ENCODE measurements around the gene EPB41. TPM values are rescaled to one million over a fixed set of nuclear protein-coding genes. Genes with fewer than 3 reads are reported as not detected.

The EPB41 gene
- total and polyA plus RNA-seq, 2 of the 8 experiments (the other 6 are each of a cell fraction or from before 2014, with no cell fraction given) = 36.7 to 109 TPM

- TF ChIP-seq CHD7 (IDR thresholded peaks at IDR 0.05; ENCODE audit: insufficient replicate concordance, low read length) (no peak), CTBP2 (IDR thresholded peaks at IDR 0.05; ENCODE audit: borderline replicate concordance, insufficient read depth, insufficient read length, low read length) (no peak), CBX8 (IDR thresholded peaks at IDR 0.05; ENCODE audit: borderline replicate concordance, low read depth, low read length) (no peak), RFX5 (IDR thresholded peaks at IDR 0.05; ENCODE audit: borderline replicate concordance, low read depth, low read length) (no peak), SIN3A (conservative IDR thresholded peaks at IDR 0.05 in 1 of 2, IDR thresholded peaks at IDR 0.05 in 1 of 2; ENCODE audit: low read depth in 1 of 2, low read length in 2 of 2) (no peak), POLR2A (IDR thresholded peaks at IDR 0.05; ENCODE audit: control extremely low read depth in 1 of 2, low read depth in 2 of 2, low read length in 2 of 2) (no peak), USF2 (IDR thresholded peaks at IDR 0.05; ENCODE audit: low read length) (no peak), CHD2 (IDR thresholded peaks at IDR 0.05; ENCODE audit: low read length) (no peak), TAF7 (optimal IDR thresholded peaks at IDR 0.05; ENCODE audit: borderline replicate concordance, low read depth, low read length) (no peak), TAF1 (IDR thresholded peaks at IDR 0.05; ENCODE audit: low read depth, low read length) (no peak)
Measured at GRCh38 chr1:29064064-29064463, 149.7 kb downstream of the EPB41 start (continued).
